Measurements from ENCODE around the gene ABO.

Gene ABO

DNA sequence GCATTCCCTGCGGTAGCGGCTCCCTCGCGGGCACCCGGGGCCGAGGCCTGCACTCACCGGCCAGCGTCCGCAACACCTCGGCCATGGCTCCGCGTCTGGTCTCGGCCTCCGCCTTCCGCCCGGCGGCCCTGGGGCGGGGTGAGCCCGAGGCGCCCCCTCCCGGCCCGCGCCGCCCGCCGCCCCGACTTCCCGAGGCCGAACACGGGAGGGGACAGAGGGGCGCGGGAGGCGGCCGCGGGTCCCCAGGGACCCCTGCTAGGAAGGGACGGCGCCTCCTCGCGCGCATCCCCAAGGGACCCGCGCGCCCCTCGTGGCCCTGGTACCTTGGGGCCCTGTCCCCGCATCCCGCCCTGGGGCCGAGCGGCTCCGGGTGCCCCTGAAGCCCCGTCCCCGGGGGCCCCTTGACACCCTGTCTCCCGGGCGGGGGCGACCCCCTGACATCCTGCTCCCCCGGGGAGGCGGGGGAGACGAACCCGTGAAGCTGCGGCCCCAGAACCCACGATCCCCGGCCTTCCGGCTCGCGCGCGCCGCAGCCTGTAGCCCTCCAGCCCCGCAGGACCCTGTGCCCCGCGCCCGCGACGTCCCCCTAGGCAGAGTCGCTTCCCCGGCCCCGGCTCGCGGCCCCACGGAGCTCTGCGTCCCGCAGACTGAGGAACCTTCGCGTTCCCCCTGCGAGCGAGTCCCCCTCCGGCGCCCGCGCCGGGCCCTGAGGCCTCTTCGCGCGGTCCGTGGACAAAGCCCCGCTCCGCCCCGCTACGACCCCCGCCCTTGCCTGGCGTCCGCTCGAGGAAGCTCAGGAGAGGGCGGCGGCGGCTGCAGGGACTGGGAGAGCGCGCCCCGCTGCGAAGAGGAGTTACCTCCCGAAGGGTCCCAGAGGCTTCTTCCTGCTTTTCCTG lies at the start of gene ABO:
ABO (minus strand) TSS at position 97 of the 896 bp plus-strand sequence.
- no peak for DNase-seq (ENCODE audit: extremely low read depth, insufficient read length)
- H3K27me3 ChIP-seq (replicated peaks; ENCODE audit: control insufficient read depth, insufficient read depth, low read length): no peaks in the 10 kb centered on the region; the same call in 1 of the 2 replicates
- TF ChIP-seq, protein P1, sequence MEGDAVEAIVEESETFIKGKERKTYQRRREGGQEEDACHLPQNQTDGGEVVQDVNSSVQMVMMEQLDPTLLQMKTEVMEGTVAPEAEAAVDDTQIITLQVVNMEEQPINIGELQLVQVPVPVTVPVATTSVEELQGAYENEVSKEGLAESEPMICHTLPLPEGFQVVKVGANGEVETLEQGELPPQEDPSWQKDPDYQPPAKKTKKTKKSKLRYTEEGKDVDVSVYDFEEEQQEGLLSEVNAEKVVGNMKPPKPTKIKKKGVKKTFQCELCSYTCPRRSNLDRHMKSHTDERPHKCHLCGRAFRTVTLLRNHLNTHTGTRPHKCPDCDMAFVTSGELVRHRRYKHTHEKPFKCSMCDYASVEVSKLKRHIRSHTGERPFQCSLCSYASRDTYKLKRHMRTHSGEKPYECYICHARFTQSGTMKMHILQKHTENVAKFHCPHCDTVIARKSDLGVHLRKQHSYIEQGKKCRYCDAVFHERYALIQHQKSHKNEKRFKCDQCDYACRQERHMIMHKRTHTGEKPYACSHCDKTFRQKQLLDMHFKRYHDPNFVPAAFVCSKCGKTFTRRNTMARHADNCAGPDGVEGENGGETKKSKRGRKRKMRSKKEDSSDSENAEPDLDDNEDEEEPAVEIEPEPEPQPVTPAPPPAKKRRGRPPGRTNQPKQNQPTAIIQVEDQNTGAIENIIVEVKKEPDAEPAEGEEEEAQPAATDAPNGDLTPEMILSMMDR (IDR thresholded peaks at IDR 0.05; ENCODE audit: insufficient read depth, low read length, poor library complexity, severe bottlenecking): no peak
- H3K4me3 ChIP-seq (replicated peaks; ENCODE audit: low read depth, low read length): no peak within 1 kb of the TSS
- no peaks in the 10 kb centered on the region for H3K36me3 ChIP-seq (ENCODE audit: control insufficient read depth, insufficient read depth, low read length)

DNA sequence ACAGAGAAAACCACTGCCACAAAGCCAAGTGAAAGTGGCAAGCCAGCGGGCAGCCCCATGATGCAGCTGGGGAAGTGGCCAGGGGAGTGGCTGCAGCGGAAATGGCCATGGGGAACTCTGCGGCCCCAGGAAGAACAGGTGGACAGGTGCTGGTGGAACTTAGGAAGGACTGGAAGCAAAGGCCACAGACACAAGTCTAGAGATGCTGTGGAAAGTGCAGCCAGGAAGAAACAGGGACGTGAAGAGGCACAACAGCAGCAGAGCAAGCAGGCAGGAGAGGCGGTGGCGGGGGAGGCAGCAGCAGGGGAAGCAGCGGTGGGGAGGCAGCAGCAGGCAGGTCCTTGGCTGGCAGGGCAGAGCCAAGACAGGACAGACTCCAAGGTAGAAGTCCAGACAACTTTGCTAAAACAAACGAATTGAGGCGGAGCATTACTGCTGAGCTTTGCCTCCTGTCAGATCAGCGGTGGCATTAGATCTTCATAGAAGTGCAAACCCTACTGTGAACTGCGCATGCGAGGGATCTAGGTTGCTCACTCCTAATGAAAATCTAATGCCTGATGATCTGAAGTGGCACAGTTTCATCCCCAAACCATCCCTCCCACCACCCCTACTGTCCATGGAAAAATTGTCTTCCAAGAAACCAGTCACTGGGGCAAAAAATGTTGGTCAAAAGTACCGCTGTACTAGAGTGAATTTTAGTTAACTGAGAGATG lies 49.1 kb upstream of the ABO start:
- no peak for DNase-seq (ENCODE audit: extremely low read depth, insufficient read length)
- H3K4me3 ChIP-seq (replicated peaks; ENCODE audit: low read depth, low read length): no peak overlapping the region
- no peaks in the 10 kb centered on the region; the same call in 1 of the 2 replicates for H3K27me3 ChIP-seq (replicated peaks; ENCODE audit: control insufficient read depth, insufficient read depth, low read length)

DNA sequence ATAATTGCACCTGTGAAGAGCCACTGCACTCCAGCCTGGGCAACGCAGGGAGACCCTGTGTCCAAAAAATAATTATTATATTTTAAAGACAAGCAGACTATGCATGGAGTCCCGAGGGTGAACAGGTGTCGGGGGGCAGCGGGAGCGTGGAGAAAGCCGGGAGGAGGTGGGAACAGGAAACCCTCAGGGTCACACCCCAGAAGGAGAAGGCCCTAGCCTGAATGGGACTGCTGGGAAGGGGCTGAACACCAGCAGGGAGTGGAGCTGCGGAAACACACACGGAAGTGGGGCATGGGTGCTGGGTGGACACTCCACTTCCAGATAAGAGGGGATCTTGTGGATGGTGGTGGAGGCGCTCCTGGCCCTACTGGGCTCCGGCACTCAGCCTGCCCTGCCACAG lies 48.2 kb upstream of the ABO start:
- no peak for DNase-seq (ENCODE audit: extremely low read depth, insufficient read length)
- TF ChIP-seq, protein P1 (IDR thresholded peaks at IDR 0.05; ENCODE audit: insufficient read depth, low read length, poor library complexity, severe bottlenecking): no peak
- no peaks in the 10 kb centered on the region; the same call in 1 of the 2 replicates for H3K27me3 ChIP-seq (replicated peaks; ENCODE audit: control insufficient read depth, insufficient read depth, low read length)
- no peaks in the 10 kb centered on the region for H3K36me3 ChIP-seq (ENCODE audit: control insufficient read depth, insufficient read depth, low read length)
- H3K4me3 ChIP-seq (replicated peaks; ENCODE audit: low read depth, low read length): no peak overlapping the region

More for the DNA sequence above, 49.1 kb upstream of the ABO start:
- H3K36me3 ChIP-seq (ENCODE audit: control insufficient read depth, insufficient read depth, low read length): no peaks in the 10 kb centered on the region
- TF ChIP-seq, protein P1 (IDR thresholded peaks at IDR 0.05; ENCODE audit: insufficient read depth, low read length, poor library complexity, severe bottlenecking): no peak

DNA sequence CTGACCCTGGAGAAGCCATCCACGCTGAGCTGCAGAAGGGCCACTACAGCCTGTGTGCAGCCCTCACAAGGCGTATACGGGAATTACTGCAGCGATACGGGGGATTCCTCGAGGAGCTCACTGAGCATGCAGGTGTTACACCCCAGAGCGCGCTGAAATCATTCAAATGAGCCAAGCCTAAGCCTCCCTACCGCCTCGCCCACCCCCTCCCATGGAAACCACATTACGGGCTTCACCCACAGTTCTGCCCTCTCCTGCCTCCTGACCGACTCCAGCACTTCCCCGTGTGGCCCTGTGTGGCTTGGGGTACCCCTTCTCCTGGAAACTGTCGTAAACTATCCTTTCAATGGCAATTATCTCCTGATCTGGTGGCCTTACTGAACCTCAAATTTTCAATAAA lies 47.7 kb upstream of the ABO start:
- no peaks in the 10 kb centered on the region; the same call in 1 of the 2 replicates for H3K27me3 ChIP-seq (replicated peaks; ENCODE audit: control insufficient read depth, insufficient read depth, low read length)
- TF ChIP-seq, protein P1 (IDR thresholded peaks at IDR 0.05; ENCODE audit: insufficient read depth, low read length, poor library complexity, severe bottlenecking): no peak
- no peaks in the 10 kb centered on the region for H3K36me3 ChIP-seq (ENCODE audit: control insufficient read depth, insufficient read depth, low read length)
- no peak overlapping the region for H3K4me3 ChIP-seq (replicated peaks; ENCODE audit: low read depth, low read length)
- no peak for DNase-seq (ENCODE audit: extremely low read depth, insufficient read length)

DNA sequence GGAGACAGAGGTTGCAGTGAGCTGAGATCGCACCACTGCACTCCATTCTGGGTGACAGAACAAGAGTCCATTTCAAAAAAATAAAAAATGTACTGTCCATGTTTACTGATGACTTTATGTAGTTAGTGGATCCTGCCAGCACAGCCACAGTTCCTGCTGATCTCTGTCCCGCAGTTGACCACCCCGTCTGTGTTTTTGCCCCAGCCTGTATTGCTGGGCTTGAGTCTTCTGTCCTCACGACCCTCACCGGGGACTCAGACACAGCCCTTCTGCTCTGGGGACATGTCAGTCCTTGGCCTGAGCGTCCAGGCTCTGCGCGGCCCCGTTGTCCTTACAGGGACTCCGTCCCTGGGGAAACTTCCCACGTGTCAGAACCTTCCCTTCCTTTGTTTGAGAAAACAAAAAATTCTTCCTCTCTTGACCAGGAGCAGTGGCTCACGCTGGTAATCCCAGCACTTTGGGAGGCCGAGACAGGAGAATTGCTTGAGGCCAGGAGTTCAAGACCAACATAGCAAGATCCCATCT lies 46.5 kb upstream of the ABO start:
- Histone ChIP-seq H3K36me3 (ENCODE audit: control insufficient read depth, insufficient read depth, low read length) (no peaks in the 10 kb centered on the region), H3K27me3 (replicated peaks; ENCODE audit: control insufficient read depth, insufficient read depth, low read length) (no peaks in the 10 kb centered on the region; the same call in 1 of the 2 replicates), H3K4me3 (replicated peaks; ENCODE audit: low read depth, low read length) (no peak overlapping the region)
- DNase-seq (ENCODE audit: extremely low read depth, insufficient read length): no peak
- TF ChIP-seq, protein P1 (IDR thresholded peaks at IDR 0.05; ENCODE audit: insufficient read depth, low read length, poor library complexity, severe bottlenecking): no peak
